H9 (cell line): ENCODE results near the gene ZC3H12C. TPM values are rescaled to one million over a fixed set of nuclear protein-coding genes. Genes with fewer than 3 reads are reported as not detected.

ENCODE experiments used
- DNase-seq: peaks from one replicate; pipeline ENCODE4 v3.0.0-alpha.2; 2017
- H2AFZ ChIP-seq: one replicate; pipeline ENCODE4 v1.6.1; 2013; ENCODE audit warnings: mild to moderate bottlenecking, low read length, control low read depth, moderate library complexity
- H2AK5ac ChIP-seq: 2 replicates; pipeline ENCODE4 v1.6.1; 2013; ENCODE audit warnings: low read length, control low read depth, mixed read lengths; ENCODE audit not compliant: insufficient read length
- H2BK120ac ChIP-seq: one replicate; pipeline ENCODE4 v1.6.1; 2013; ENCODE audit warnings: low read depth, mild to moderate bottlenecking, low read length, control low read depth, inconsistent platforms; ENCODE audit not compliant: poor library complexity, severe bottlenecking
- H2BK12ac ChIP-seq: 2 replicates; pipeline ENCODE4 v1.6.1; 2013; ENCODE audit warnings: low read length, control low read depth, mixed read lengths, low read depth; ENCODE audit not compliant: insufficient read length
- H2BK15ac ChIP-seq: 2 replicates; pipeline ENCODE4 v1.6.1; 2013; ENCODE audit warnings: low read depth, low read length, control low read depth
- H2BK20ac ChIP-seq: one replicate; pipeline ENCODE4 v1.6.1; 2013; ENCODE audit warnings: low read depth, mild to moderate bottlenecking, low read length, control low read depth, inconsistent platforms; ENCODE audit not compliant: poor library complexity, severe bottlenecking
- H2BK5ac ChIP-seq: 2 replicates; pipeline ENCODE4 v1.6.1; 2013; ENCODE audit warnings: low read length, control low read depth, mixed read lengths; ENCODE audit not compliant: insufficient read length
- H3K14ac ChIP-seq: 2 replicates; pipeline ENCODE4 v1.6.1; 2013; ENCODE audit warnings: low read length, control low read depth; ENCODE audit not compliant: insufficient read depth
- H3K18ac ChIP-seq: 2 replicates; pipeline ENCODE4 v1.6.1; 2013; ENCODE audit warnings: low read depth, mild to moderate bottlenecking, mixed read lengths, low read length, control low read depth; ENCODE audit not compliant: insufficient read length
- H3K23ac ChIP-seq: 2 replicates; pipeline ENCODE4 v1.6.1; 2013; ENCODE audit warnings: low read length, control low read depth, mixed read lengths, low read depth; ENCODE audit not compliant: insufficient read length
- H3K23me2 ChIP-seq: 2 replicates; pipeline ENCODE4 v1.6.1; 2013; ENCODE audit warnings: low read depth, mild to moderate bottlenecking, mixed read lengths, low read length, control low read depth; ENCODE audit not compliant: insufficient read length, poor library complexity, severe bottlenecking
- H3K27ac ChIP-seq: 2 replicates; pipeline ENCODE4 v1.5.1; 2013; ENCODE audit warnings: low read length, control low read depth, mixed read lengths, low read depth; ENCODE audit not compliant: insufficient read length
- H3K27me3 ChIP-seq: 2 replicates; pipeline ENCODE4 v1.6.1; 2013; ENCODE audit warnings: low read length, control low read depth, inconsistent platforms; ENCODE audit not compliant: insufficient read depth
- H3K4ac ChIP-seq: 2 replicates; pipeline ENCODE4 v1.6.1; 2013; ENCODE audit warnings: low read depth, mild to moderate bottlenecking, control low read depth, inconsistent platforms, low read length, moderate library complexity
- H3K4me1 ChIP-seq: 2 replicates; pipeline ENCODE4 v1.6.1; 2013; ENCODE audit warnings: low read length, control low read depth, inconsistent platforms; ENCODE audit not compliant: insufficient read depth
- H3K4me2 ChIP-seq: 2 replicates; pipeline ENCODE4 v1.6.1; 2013; ENCODE audit warnings: low read length, control low read depth, mixed read lengths; ENCODE audit not compliant: insufficient read length, insufficient read depth
- H3K56ac ChIP-seq: 2 replicates; pipeline ENCODE4 v1.6.1; 2013; ENCODE audit warnings: low read depth, mild to moderate bottlenecking, mixed read lengths, low read length, control low read depth; ENCODE audit not compliant: insufficient read length
- H3K79me1 ChIP-seq: 2 replicates; pipeline ENCODE4 v1.6.1; 2013; ENCODE audit warnings: low read depth, mild to moderate bottlenecking, moderate library complexity, low read length, control low read depth, inconsistent platforms; ENCODE audit not compliant: insufficient read depth, poor library complexity, severe bottlenecking
- H3K79me2 ChIP-seq: 2 replicates; pipeline ENCODE4 v1.6.1; 2013; ENCODE audit warnings: low read length, control low read depth, inconsistent platforms; ENCODE audit not compliant: insufficient read depth
- H3K9ac ChIP-seq: 2 replicates; pipeline ENCODE4 v1.6.1; 2013; ENCODE audit warnings: low read length, control low read depth, mixed read lengths; ENCODE audit not compliant: insufficient read length; ENCODE audit errors: extremely low read depth
- H3K9me3 ChIP-seq: one replicate; pipeline ENCODE4 v1.6.1; 2013; ENCODE audit warnings: low read depth, low read length, inconsistent platforms; ENCODE audit not compliant: control insufficient read depth
- H3T11ph ChIP-seq: one replicate; pipeline ENCODE4 v1.6.1; 2013; ENCODE audit warnings: mild to moderate bottlenecking, low read length, control low read depth, inconsistent platforms
- H4K20me1 ChIP-seq: one replicate; pipeline ENCODE4 v1.6.1; 2013; ENCODE audit not compliant: control insufficient read depth, insufficient read length, insufficient read depth
- H4K5ac ChIP-seq: 2 replicates; pipeline ENCODE4 v1.6.1; 2013; ENCODE audit warnings: low read depth, mild to moderate bottlenecking, mixed read lengths, low read length, control low read depth; ENCODE audit not compliant: insufficient read length
- H4K8ac ChIP-seq: replicated peaks from 2 replicates; pipeline ENCODE4 v1.6.1; 2013; ENCODE audit warnings: low read length, control low read depth, mixed read lengths, low read depth; ENCODE audit not compliant: insufficient read length
- H4K91ac ChIP-seq: 2 replicates; pipeline ENCODE4 v1.6.1; 2013; ENCODE audit warnings: low read depth, mild to moderate bottlenecking, moderate library complexity, mixed read lengths, low read length, control low read depth; ENCODE audit not compliant: insufficient read length
- H3K27ac Mint-ChIP-seq, 3 experiments: 2 replicates in 2 of 3; 3 replicates in 1 of 3; pipeline ENCODE4 v1.8.0; 2020 to 2021; ENCODE audit warnings: mixed read lengths in 3 of 3, mild to moderate bottlenecking in 1 of 3, moderate library complexity in 1 of 3
- H3K27me3 Mint-ChIP-seq: 2 replicates; pipeline ENCODE4 v1.8.0; 2021; ENCODE audit warnings: low read depth, mild to moderate bottlenecking, moderate library complexity, mixed read lengths
- H3K36me3 Mint-ChIP-seq, 3 experiments: 2 replicates in 2 of 3; 3 replicates in 1 of 3; pipeline ENCODE4 v1.8.0; 2020 to 2021; ENCODE audit warnings: low read depth in 3 of 3, mixed read lengths in 3 of 3; ENCODE audit not compliant: insufficient read depth in 1 of 3
- H3K4me1 Mint-ChIP-seq, 2 experiments: 2 replicates each; pipeline ENCODE4 v1.8.0; 2020; ENCODE audit warnings: mixed read lengths in 2 of 2
- H3K4me3 Mint-ChIP-seq, 2 experiments: 2 replicates in 1 of 2; 3 replicates in 1 of 2; pipeline ENCODE4 v1.8.0; 2020 to 2021; ENCODE audit warnings: mild to moderate bottlenecking in 2 of 2, mixed read lengths in 2 of 2, moderate library complexity in 1 of 2
- H3K9me3 Mint-ChIP-seq, 2 experiments: 2 replicates in 1 of 2; 3 replicates in 1 of 2; pipeline ENCODE4 v1.8.0; 2020; ENCODE audit warnings: mild to moderate bottlenecking in 2 of 2, mixed read lengths in 2 of 2, moderate library complexity in 1 of 2
- whole genome bisulfite sequencing: extraction: QIAGEN DNeasy Blood & Tissue Kit; methylation state at CpG from one replicate; pipeline ENCODE4 v1.1.7; 2013; ENCODE audit warnings: missing lambda C conversion rate, low lambda C conversion rate, mixed read lengths; ENCODE audit not compliant: insufficient read length; ENCODE audit errors: extremely low coverage; 5-methylcytosine and 5-hydroxymethylcytosine counted together
- total RNA-seq: library from RNA; stranded (reverse); gene quantifications from 2 replicates; pipeline ENCODE4 v1.2.1, GENCODE V29; 2021
- TF ChIP-seq, protein P1 (sequence below): fragments of 200-600 bp; sonication (generic); conservative IDR thresholded peaks from 3 replicates; pipeline ENCODE4 v1.8.0; 2021; ENCODE audit warnings: antibody characterized with exemption, mild to moderate bottlenecking

The ZC3H12C gene
- total RNA-seq, 1 experiment from 2014 or later: 4.8 TPM

DNA sequence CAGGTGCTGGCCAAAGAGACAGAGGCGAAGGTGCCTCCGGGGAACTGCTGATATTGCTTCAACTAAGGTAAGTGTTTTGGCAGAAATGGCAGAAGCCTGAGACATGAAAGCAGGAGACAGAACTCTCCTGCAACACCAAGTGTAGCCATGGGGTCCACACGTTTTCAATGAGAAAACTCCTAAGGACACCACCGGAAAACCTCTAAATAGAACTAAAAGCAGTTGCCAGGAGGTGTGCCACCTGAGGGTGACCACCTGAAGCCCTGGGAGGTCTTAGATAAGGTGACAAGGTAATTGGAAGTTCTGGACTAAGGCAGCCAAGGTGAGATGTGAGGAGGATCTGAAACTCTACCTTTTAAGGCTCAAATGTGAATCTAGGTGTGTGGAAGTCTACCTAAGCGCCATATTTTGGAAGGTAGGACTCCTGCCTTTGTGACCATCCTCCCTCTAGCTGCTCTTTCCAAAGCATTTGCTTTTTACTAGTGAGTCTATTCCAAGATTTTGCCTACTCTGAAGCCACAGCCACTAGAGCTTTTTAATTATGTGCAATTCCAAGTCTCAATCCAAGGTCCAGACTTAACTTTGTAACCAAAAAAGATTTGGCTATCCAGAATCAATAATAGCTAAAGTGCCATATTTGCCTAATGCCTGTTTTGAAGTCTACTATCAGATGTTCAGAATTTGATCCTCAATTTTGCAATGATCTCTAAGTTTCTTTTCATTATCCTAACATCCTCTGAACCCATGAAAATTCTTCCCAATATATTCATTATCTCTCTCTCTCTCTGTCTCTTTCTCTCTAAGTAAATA, 4.5 kb upstream of the ZC3H12C start:
- Histone ChIP-seq H2BK20ac (no peak overlapping the region), H3K79me1 (no peaks in the 10 kb centered on the region), H3K4ac (no peak overlapping the region), H2AK5ac (no peak overlapping the region), H3K4me1 (peaks cover 4% of the 10 kb centered on the region; the same call in 1 of the 2 replicates), H3K56ac (no peak overlapping the region), H4K91ac (no peak overlapping the region), H2BK15ac (no peak overlapping the region), H3K9me3 (no peaks in the 10 kb centered on the region), H2BK5ac (no peak overlapping the region), H3K27me3 (no peaks in the 10 kb centered on the region; the same call in 1 of the 2 replicates), H3K23me2 (peaks cover 9% of the 10 kb centered on the region), H3K23ac (no peak overlapping the region), H4K8ac (no peak overlapping the region), H3K4me2 (no peak overlapping the region), H3K79me2 (no peaks in the 10 kb centered on the region), H3K9ac (no peak overlapping the region), H3T11ph (no peak overlapping the region), H2BK12ac (no peak overlapping the region), H2BK120ac (no peak overlapping the region), H4K5ac (no peak overlapping the region), H3K14ac (no peak overlapping the region), H3K27ac (no peak overlapping the region), H3K18ac (no peak overlapping the region), H4K20me1 (no peaks in the 10 kb centered on the region), H2AFZ (no peak overlapping the region)
- Mint-ChIP-seq H3K4me1 (peaks cover 8% of the 10 kb centered on the region in 2 experiments; a peak in 3 of 4 replicates), H3K9me3 (no peaks in the 10 kb centered on the region; a peak in 1 of 5 replicates), H3K4me3 (no peak overlapping the region), H3K27me3 (peaks cover 5% of the 10 kb centered on the region), H3K36me3 (no peaks in the 10 kb centered on the region), H3K27ac (no peak overlapping the region)
- WGBS: no CpG with 5 or more reads among the region's 5 CpGs
- DNase-seq: no peak
- TF ChIP-seq, protein P1, sequence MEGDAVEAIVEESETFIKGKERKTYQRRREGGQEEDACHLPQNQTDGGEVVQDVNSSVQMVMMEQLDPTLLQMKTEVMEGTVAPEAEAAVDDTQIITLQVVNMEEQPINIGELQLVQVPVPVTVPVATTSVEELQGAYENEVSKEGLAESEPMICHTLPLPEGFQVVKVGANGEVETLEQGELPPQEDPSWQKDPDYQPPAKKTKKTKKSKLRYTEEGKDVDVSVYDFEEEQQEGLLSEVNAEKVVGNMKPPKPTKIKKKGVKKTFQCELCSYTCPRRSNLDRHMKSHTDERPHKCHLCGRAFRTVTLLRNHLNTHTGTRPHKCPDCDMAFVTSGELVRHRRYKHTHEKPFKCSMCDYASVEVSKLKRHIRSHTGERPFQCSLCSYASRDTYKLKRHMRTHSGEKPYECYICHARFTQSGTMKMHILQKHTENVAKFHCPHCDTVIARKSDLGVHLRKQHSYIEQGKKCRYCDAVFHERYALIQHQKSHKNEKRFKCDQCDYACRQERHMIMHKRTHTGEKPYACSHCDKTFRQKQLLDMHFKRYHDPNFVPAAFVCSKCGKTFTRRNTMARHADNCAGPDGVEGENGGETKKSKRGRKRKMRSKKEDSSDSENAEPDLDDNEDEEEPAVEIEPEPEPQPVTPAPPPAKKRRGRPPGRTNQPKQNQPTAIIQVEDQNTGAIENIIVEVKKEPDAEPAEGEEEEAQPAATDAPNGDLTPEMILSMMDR: no peak
